ENCODE measurements around the gene DDB1. TPM values are rescaled to one million over a fixed set of nuclear protein-coding genes. Genes with fewer than 3 reads are reported as not detected.

The DDB1 gene
- total RNA-seq, 1 experiment from 2014 or later, result 141 TPM

- no peak for DNase-seq (ENCODE audit: low read depth)
Observed at GRCh38 chr11:61356706-61357105, 23.8 kb upstream of the DDB1 start.

GRCh38 chr11:61354208-61354607 is 21.3 kb upstream of the DDB1 start:
- no peak for DNase-seq (ENCODE audit: low read depth)

GRCh38 chr11:61353131-61354067 is 20.5 kb upstream of the DDB1 start:
- DNase-seq (ENCODE audit: low read depth), result no peak

GRCh38 chr11:61352038-61352437 is 19.1 kb upstream of the DDB1 start:
- DNase-seq (ENCODE audit: low read depth), result no peak

GRCh38 chr11:61350803-61351202 is 17.9 kb upstream of the DDB1 start:
- no peak for DNase-seq (ENCODE audit: low read depth)

GRCh38 chr11:61350336-61350735 is 17.4 kb upstream of the DDB1 start:
- no peak for DNase-seq (ENCODE audit: low read depth)

GRCh38 chr11:61349916-61350315 is 17.0 kb upstream of the DDB1 start:
- DNase-seq (ENCODE audit: low read depth), result no peak

GRCh38 chr11:61349189-61349751 is 16.4 kb upstream of the DDB1 start:
- peak; percentile 86 for DNase-seq (ENCODE audit: low read depth)

GRCh38 chr11:61347916-61348461 is 15.1 kb upstream of the DDB1 start:
- peak; percentile 88 for DNase-seq (ENCODE audit: low read depth)

- DNase-seq (ENCODE audit: low read depth), result no peak
Observed at GRCh38 chr11:61345954-61346843, 13.3 kb upstream of the DDB1 start.

- peak; percentile 85 for DNase-seq (ENCODE audit: low read depth)
Observed at GRCh38 chr11:61345170-61345610, 12.3 kb upstream of the DDB1 start.

GRCh38 chr11:61343792-61344745 is 11.2 kb upstream of the DDB1 start:
- no peak for DNase-seq (ENCODE audit: low read depth)

- no peak for DNase-seq (ENCODE audit: low read depth)
Observed at GRCh38 chr11:61342207-61342803, 9.4 kb upstream of the DDB1 start.

- DNase-seq (ENCODE audit: low read depth), result no peak
Observed at GRCh38 chr11:61341706-61342105, 8.8 kb upstream of the DDB1 start.

- no peak for DNase-seq (ENCODE audit: low read depth)
Observed at GRCh38 chr11:61340979-61341378, 8.1 kb upstream of the DDB1 start.

GRCh38 chr11:61339490-61339878 is 6.6 kb upstream of the DDB1 start:
- no peak for DNase-seq (ENCODE audit: low read depth)

- DNase-seq (ENCODE audit: low read depth), result no peak
Observed at GRCh38 chr11:61338783-61339489, 6.0 kb upstream of the DDB1 start.

GRCh38 chr11:61337706-61338470 is 5.0 kb upstream of the DDB1 start:
- no peak for DNase-seq (ENCODE audit: low read depth)

Data from RPMI7951 (cell line).